C4-2B (cell line): Measurements from ENCODE around the gene KCNAB3.

Experiments used
- CTCF ChIP-seq: fragments of 450-650 bp; conservative IDR thresholded peaks from 2 replicates; pipeline ENCODE4 v1.5.1; 2017; ENCODE audit warnings: mild to moderate bottlenecking
- ZFX ChIP-seq: fragments of 450-650 bp; IDR thresholded peaks from 2 replicates; pipeline ENCODE4 v1.6.1; 2017

DNA sequence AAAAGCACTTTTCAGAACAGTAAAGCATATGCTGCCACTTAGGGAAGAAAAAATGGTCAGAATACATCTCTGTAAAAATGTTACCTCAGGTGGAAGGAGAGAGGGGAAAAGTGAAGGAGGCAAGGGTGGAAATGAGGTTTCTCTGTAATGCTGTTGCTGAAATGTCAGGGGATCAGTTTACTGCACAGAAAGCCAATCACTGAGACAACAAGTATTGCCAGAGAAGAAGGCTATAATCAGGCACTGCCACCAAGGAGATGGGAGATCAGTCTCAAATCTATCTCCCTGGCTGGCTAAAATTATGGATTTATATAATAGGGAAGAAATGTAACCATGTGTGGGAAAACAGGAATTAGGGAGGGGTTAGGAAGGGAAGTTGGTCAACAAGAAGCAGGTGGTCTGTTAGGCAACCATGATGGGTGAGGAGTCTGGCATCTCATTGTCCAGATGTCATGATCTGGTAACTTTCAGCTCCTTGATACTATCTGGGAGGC, 45.0 kb upstream of the KCNAB3 start:
- TF ChIP-seq CTCF, result no peak
- TF ChIP-seq ZFX, result no peak
